GM19372 (cell line): ENCODE data around the gene AMBRA1.

Experiments
- ATAC-seq: cut with Tn5 transposase; IDR thresholded peaks from one replicate; pipeline ENCODE4 v1.9.1; 2021; ENCODE audit warnings: mild to moderate bottlenecking, low read depth, moderate library complexity; ENCODE audit not compliant: unreplicated experiment

Gene AMBRA1

GRCh38 chr11:46445920-46446771 is 147.7 kb downstream of the AMBRA1 start:
- ATAC-seq = no peak

GRCh38 chr11:46445192-46445919 is 148.5 kb downstream of the AMBRA1 start:
- no peak for ATAC-seq

GRCh38 chr11:46444305-46444704 is 149.5 kb downstream of the AMBRA1 start:
- no peak for ATAC-seq

- ATAC-seq = no peak
Observed at GRCh38 chr11:46438211-46438610, 155.6 kb downstream of the AMBRA1 start.

GRCh38 chr11:46437122-46437689 is 156.6 kb downstream of the AMBRA1 start:
- ATAC-seq = no peak

- ATAC-seq = no peak
Observed at GRCh38 chr11:46436113-46436512, 157.7 kb downstream of the AMBRA1 start.

- ATAC-seq = no peak
Observed at GRCh38 chr11:46435679-46436078, 158.1 kb downstream of the AMBRA1 start.

- ATAC-seq = no peak
Observed at GRCh38 chr11:46431211-46431610, 162.6 kb downstream of the AMBRA1 start.

- ATAC-seq = no peak
Observed at GRCh38 chr11:46429717-46430116, 164.1 kb downstream of the AMBRA1 start.

- ATAC-seq = no peak
Observed at GRCh38 chr11:46427364-46427763, 166.5 kb downstream of the AMBRA1 start.

GRCh38 chr11:46426233-46426991 is 167.4 kb downstream of the AMBRA1 start:
- ATAC-seq = no peak

- no peak for ATAC-seq
Observed at GRCh38 chr11:46422588-46422987, 171.2 kb downstream of the AMBRA1 start.

GRCh38 chr11:46421257-46421880 is 172.5 kb downstream of the AMBRA1 start:
- no peak for ATAC-seq

GRCh38 chr11:46420513-46420912 is 173.3 kb downstream of the AMBRA1 start:
- no peak for ATAC-seq

- no peak for ATAC-seq
Observed at GRCh38 chr11:46418751-46419150, 175.1 kb downstream of the AMBRA1 start.

GRCh38 chr11:46417711-46418110 is 176.1 kb downstream of the AMBRA1 start:
- ATAC-seq = no peak

GRCh38 chr11:46414879-46415278 is 178.9 kb downstream of the AMBRA1 start:
- no peak for ATAC-seq

- no peak for ATAC-seq
Observed at GRCh38 chr11:46414466-46414796, 179.4 kb downstream of the AMBRA1 start.

- no peak for ATAC-seq
Observed at GRCh38 chr11:46413760-46414465, 179.9 kb downstream of the AMBRA1 start.

- ATAC-seq = no peak
Observed at GRCh38 chr11:46410021-46410420, 183.8 kb downstream of the AMBRA1 start.
